Psoas muscle (tissue), 8 donors: Measurements from ENCODE around the gene ARHGEF16. TPM values are rescaled to one million over a fixed set of nuclear protein-coding genes. Genes with fewer than 3 reads are reported as not detected.

Experiments
- ATAC-seq, 4 donors: fragments of 200-7000 bp; cut with Tn5 transposase; one replicate each; pipeline ENCODE4 v1.9.1; 2020; ENCODE audit warnings: moderate library complexity in 3 of 4, mild to moderate bottlenecking in 2 of 4
- DNase-seq, 2 donors: peaks; one replicate each; pipeline ENCODE4 v3.0.0-alpha.2; 2020
- H3K27ac ChIP-seq: fragments of 200-600 bp; one replicate; pipeline ENCODE4 v1.8.0; 2022
- H3K27me3 ChIP-seq, 3 donors: fragments of 200-600 bp in 1 of 3; one replicate each; pipeline versions ENCODE4 v1.6.1 to v1.8.0; 2013 to 2022; ENCODE audit warnings: low read length in 2 of 3, mild to moderate bottlenecking in 2 of 3, moderate library complexity in 1 of 3; ENCODE audit not compliant: insufficient read depth in 3 of 3
- H3K36me3 ChIP-seq, 2 donors: fragments of 200-600 bp in 1 of 2; one replicate each; pipeline versions ENCODE4 v1.6.1 to v1.8.0; 2013 to 2022; ENCODE audit warnings: low read depth in 1 of 2, mild to moderate bottlenecking in 1 of 2, moderate library complexity in 1 of 2; ENCODE audit not compliant: insufficient read depth in 1 of 2
- H3K4me1 ChIP-seq: fragments of 200-600 bp; one replicate; pipeline ENCODE4 v1.8.0; 2022
- H3K4me3 ChIP-seq: fragments of 200-600 bp; one replicate; pipeline ENCODE4 v1.8.0; 2022; ENCODE audit warnings: mild to moderate bottlenecking
- H3K9me3 ChIP-seq: fragments of 200-600 bp; one replicate; pipeline ENCODE4 v1.8.0; 2022
- WGBS, 3 donors: extraction: QIAGEN DNeasy Blood & Tissue Kit; methylation state at CpG; one replicate each; pipeline versions ENCODE4 v1.1.6 to v1.1.7; 2013; 5-methylcytosine and 5-hydroxymethylcytosine counted together
- intact Hi-C, 2 donors: fragments of 100-400 bp; cut with DNase I; formaldehyde crosslinking; loops; one replicate each; pipeline versions ENCODE4 v1.11.0 to v1.14.2; 2022
- polyA plus RNA-seq, 3 donors: library from polyadenylated mRNA; stranded (reverse); fragments of 200-250 nt; gene quantifications; one replicate each; pipeline ENCODE4 v1.2.3, GENCODE V29; 2013
- total RNA-seq, 4 donors: library from RNA; stranded (reverse); fragmentation: NEBNext Ultra II Directional in 2 of 4; extraction: Animal tissue kit (Norgen Biotek cat#: 25700) in 2 of 4; gene quantifications; one replicate each; pipeline versions ENCODE4 v1.2.1 to v1.2.4, GENCODE V29; 2021 to 2023
- TF ChIP-seq, protein P1 (sequence below): fragments of 200-600 bp; IDR thresholded peaks from one replicate; pipeline ENCODE4 v1.8.0; 2022; ENCODE audit warnings: antibody characterized with exemption
- donor health status: healthy with polysubstance abuse.
- donor health status: DM: no; HTN: no; CAD: no; lungs with moderate emphysema.
- donor health status: Bipolar disorder and iron deficiency.
- donor health status: healthy.
- donor health status: DM: yes; HTN: yes; CAD: no.
- donor health status: DM: no; HTN: no; CAD: no.
- donor health status: DM: no; HTN: no; CAD: no.
- donor health status: DM: yes; HTN: yes; CAD: no.

Gene ARHGEF16
- total and polyA plus RNA-seq, 7 donors: 0.29 to 0.56 (median 0.51) TPM

DNA sequence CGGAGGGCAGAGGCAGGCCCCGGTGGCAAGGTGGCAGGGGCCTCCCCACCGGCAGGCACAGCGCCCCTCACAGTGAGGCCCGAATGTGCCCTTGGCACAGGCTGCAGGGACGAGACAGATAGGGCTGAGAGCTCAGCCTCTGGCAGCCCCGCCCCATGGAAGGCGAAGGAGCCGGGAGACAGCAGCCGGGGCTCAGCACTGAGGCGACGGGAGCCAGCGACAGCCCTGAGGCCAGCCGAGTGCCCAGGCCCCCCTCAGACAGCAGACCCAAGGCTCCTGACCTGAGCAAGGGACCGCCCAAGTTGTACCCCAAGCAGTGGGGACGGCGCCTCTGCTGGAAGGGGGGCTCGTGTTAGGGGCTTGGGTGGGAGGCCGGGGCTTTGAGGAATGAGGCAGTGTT is 43.1 kb downstream of the ARHGEF16 start:
- H3K27me3 ChIP-seq: no peaks in the 10 kb centered on the region
- no peak overlapping the region for H3K4me3 ChIP-seq
- TF ChIP-seq, protein P1, sequence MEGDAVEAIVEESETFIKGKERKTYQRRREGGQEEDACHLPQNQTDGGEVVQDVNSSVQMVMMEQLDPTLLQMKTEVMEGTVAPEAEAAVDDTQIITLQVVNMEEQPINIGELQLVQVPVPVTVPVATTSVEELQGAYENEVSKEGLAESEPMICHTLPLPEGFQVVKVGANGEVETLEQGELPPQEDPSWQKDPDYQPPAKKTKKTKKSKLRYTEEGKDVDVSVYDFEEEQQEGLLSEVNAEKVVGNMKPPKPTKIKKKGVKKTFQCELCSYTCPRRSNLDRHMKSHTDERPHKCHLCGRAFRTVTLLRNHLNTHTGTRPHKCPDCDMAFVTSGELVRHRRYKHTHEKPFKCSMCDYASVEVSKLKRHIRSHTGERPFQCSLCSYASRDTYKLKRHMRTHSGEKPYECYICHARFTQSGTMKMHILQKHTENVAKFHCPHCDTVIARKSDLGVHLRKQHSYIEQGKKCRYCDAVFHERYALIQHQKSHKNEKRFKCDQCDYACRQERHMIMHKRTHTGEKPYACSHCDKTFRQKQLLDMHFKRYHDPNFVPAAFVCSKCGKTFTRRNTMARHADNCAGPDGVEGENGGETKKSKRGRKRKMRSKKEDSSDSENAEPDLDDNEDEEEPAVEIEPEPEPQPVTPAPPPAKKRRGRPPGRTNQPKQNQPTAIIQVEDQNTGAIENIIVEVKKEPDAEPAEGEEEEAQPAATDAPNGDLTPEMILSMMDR: no peak
- no peaks in the 10 kb centered on the region for H3K9me3 ChIP-seq
- 81 to 82% (median 81%) methylated on average over 13 to 19 of the region's 19 CpGs for WGBS, 3 donors
- H3K4me1 ChIP-seq: no peaks in the 10 kb centered on the region
- no peak overlapping the region for H3K27ac ChIP-seq
- intact Hi-C loops: no loop called here
- no peak for ATAC-seq
- no peak for DNase-seq
- H3K36me3 ChIP-seq: no peaks in the 10 kb centered on the region

DNA sequence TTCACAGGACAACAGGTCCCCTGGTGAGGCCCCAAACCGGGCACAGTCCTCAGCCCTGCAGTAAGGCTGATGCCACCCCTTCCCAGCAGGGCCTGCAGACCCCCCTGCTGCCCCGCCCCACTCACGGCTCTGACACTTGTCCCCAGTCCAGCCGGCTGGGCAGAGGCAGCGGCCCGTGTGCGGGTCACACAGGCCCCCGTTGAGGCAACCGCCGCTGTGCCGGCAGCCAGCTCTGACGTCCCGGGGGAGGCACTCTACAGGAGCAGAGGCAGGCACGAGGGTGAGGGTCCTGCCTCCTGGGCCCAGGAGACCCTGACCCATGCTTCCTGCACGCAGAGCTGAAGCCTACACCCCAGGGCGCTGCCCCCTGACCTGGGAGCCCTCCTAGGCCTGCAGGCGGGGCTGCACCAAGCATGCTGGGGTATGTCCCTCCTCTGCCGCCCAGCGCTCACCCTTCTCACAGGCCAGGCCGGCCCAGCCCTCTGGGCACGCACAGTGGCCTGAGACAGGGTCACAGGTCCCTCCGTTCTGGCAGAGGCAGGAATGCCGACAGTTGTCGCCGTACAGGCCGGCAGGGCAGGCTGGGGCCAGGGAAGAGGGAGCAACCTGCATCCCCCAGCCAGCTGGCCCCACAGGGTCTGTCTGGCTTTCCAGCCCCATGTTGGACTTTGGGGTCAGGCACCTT is 43.9 kb downstream of the ARHGEF16 start:
- Histone ChIP-seq H3K9me3 (no peaks in the 10 kb centered on the region), H3K4me1 (no peaks in the 10 kb centered on the region), H3K36me3 (no peaks in the 10 kb centered on the region), H3K27me3 (no peaks in the 10 kb centered on the region), H3K4me3 (no peak overlapping the region), H3K27ac (no peak overlapping the region)
- no peak for DNase-seq
- intact Hi-C loops: no loop called here
- 84 to 88% (median 86%) methylated on average over 22 to 26 of the region's 26 CpGs for WGBS, 3 donors
- TF ChIP-seq, protein P1: no peak
- no peak for ATAC-seq

DNA sequence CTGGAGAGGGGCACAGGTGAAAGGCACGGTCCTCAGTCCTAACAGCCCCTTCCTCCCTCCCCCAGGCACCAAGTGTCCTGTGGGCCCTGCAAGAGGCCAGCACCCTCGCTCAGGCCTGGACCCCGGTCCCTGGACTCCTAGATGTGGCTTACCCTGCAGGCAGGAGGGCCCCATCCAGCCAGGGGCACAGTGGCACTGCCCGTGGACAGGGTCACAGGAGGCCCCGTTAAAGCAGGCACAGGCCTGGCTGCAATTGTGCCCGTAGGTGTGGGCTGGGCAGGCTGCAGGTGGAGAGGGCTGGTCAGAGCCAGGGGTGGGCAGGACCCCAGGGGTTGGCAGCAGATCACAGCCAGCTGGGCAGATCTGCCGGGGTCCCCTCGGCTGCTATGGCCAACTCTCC is 44.5 kb downstream of the ARHGEF16 start:
- intact Hi-C loops: no loop called here
- Histone ChIP-seq H3K4me3 (no peak overlapping the region), H3K27ac (no peak overlapping the region), H3K9me3 (no peaks in the 10 kb centered on the region), H3K27me3 (no peaks in the 10 kb centered on the region), H3K4me1 (peaks cover 5% of the 10 kb centered on the region), H3K36me3 (no peaks in the 10 kb centered on the region)
- 71 to 86% (median 78%) methylated on average over 6 to 8 of the region's 8 CpGs for WGBS, 3 donors
- TF ChIP-seq, protein P1: no peak
- DNase-seq (no peak), ATAC-seq (no peak)

DNA sequence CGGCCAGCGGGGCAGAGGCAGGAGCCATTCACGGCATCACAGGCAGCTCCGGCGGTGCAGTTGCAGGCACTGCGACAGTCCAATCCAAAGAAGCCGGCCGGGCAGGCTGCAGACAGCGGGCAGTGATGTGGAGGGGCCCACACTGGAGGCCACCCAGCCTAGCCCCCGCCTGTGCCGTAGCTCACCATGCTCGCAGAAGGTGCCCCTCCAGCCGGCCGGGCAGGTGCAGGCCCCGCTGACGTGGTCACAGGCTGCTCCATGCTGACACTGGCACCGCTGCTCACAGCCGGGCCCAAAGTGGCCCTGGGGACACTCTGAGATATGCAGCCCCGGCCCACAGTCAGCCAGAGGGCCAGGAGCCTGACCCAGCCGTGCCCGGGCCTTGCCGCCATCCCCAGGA is 45.1 kb downstream of the ARHGEF16 start:
- Histone ChIP-seq H3K27ac (no peak overlapping the region), H3K27me3 (no peaks in the 10 kb centered on the region), H3K9me3 (no peaks in the 10 kb centered on the region), H3K4me3 (no peak overlapping the region), H3K4me1 (peaks cover 10% of the 10 kb centered on the region), H3K36me3 (no peaks in the 10 kb centered on the region)
- intact Hi-C loops: no loop called here
- DNase-seq (no peak), ATAC-seq (no peak)
- WGBS, 3 donors: 82 to 89% (median 87%) methylated on average over 20 to 22 of the region's 22 CpGs
- TF ChIP-seq, protein P1: no peak
